ENCODE measurements around the gene MAGI1.

DNA sequence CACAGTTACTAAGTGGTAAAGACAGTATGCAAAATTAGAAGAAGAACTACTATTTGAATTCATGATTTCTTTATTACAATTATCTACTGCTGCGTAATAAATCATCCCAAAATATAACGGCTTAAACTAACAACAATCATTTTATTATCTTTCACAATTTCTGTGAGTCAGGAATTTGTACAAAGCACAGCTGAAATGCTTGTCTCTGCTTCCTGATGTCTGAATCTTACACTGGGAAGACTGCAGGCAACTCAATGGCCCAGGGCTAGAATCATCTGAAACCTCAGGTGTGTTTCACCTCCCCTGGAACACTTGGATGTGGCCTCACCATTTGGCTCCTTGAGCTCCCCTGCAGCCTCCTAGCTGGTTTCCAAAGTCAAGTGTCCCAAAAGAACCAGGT is 145.1 kb downstream of the MAGI1 start:
- no peak for TF ChIP-seq POLR2AphosphoS5 (IDR thresholded peaks at IDR 0.05; ENCODE audit: low read depth, low read length)
- TF ChIP-seq TAF1 (IDR thresholded peaks at IDR 0.05; ENCODE audit: borderline replicate concordance, low read depth, low read length): no peak
- no peak for TF ChIP-seq POLR2A (IDR thresholded peaks at IDR 0.05; ENCODE audit: low read depth, low read length)

All from GM12892 (cell line).